ENCODE data around the gene MS4A15.

The MS4A15 gene

GRCh38 chr11:60734279-60734678, 22.4 kb upstream of the MS4A15 start:
- TF ChIP-seq ARNT (IDR thresholded peaks at IDR 0.05): no peak
- CTCF ChIA-PET: no interaction called here
- DNase-seq (ENCODE audit: extremely low spot score): no peak
- POLR2A ChIA-PET: no interaction called here

- DNase-seq (ENCODE audit: extremely low spot score): no peak
- ChIA-PET CTCF (no interaction called here), POLR2A (no interaction called here)
- TF ChIP-seq HDGF (IDR thresholded peaks at IDR 0.05; ENCODE audit: borderline replicate concordance): no peak
- TF ChIP-seq ZNF384 (IDR thresholded peaks at IDR 0.05): no peak
- TF ChIP-seq FOXA1 (IDR thresholded peaks at IDR 0.05): no peak
- no peak for TF ChIP-seq FOXM1 (IDR thresholded peaks at IDR 0.05; ENCODE audit: borderline replicate concordance)
- TF ChIP-seq NFRKB (IDR thresholded peaks at IDR 0.05): no peak
- no peak for TF ChIP-seq BHLHE40 (IDR thresholded peaks at IDR 0.05; ENCODE audit: borderline replicate concordance)
These were observed 17.6 kb upstream of the MS4A15 start for GRCh38 chr11:60739114-60739513.

GRCh38 chr11:60740573-60740972, 16.1 kb upstream of the MS4A15 start:
- TF ChIP-seq ARNT (IDR thresholded peaks at IDR 0.05) (no peak), HDGF (IDR thresholded peaks at IDR 0.05; ENCODE audit: borderline replicate concordance) (no peak), L3MBTL2 (conservative IDR thresholded peaks at IDR 0.05) (no peak), ELF4 (IDR thresholded peaks at IDR 0.05) (no peak), CTBP1 (IDR thresholded peaks at IDR 0.05; ENCODE audit: borderline replicate concordance) (no peak), SP1 (IDR thresholded peaks at IDR 0.05) (no peak), FOXA1 (IDR thresholded peaks at IDR 0.05) (no peak), PKNOX1 (IDR thresholded peaks at IDR 0.05) (no peak), FOXK2 (IDR thresholded peaks at IDR 0.05) (no peak)
- ChIA-PET POLR2A (no interaction called here), CTCF (no interaction called here)
- no peak for DNase-seq (ENCODE audit: extremely low spot score)

GRCh38 chr11:60741421-60741820, 15.2 kb upstream of the MS4A15 start:
- DNase-seq (ENCODE audit: extremely low spot score): no peak
- ChIA-PET CTCF (no interaction called here), POLR2A (no interaction called here)
- no peak for TF ChIP-seq FOXA1 (IDR thresholded peaks at IDR 0.05)
- TF ChIP-seq FOXK2 (IDR thresholded peaks at IDR 0.05): no peak
- no peak for TF ChIP-seq SP1 (IDR thresholded peaks at IDR 0.05)
- no peak for TF ChIP-seq ELF4 (IDR thresholded peaks at IDR 0.05)
- no peak for TF ChIP-seq LEF1 (IDR thresholded peaks at IDR 0.05; ENCODE audit: borderline replicate concordance)
- no peak for TF ChIP-seq BHLHE40 (IDR thresholded peaks at IDR 0.05; ENCODE audit: borderline replicate concordance)

GRCh38 chr11:60743058-60743457, 13.6 kb upstream of the MS4A15 start:
- ChIA-PET CTCF (no interaction called here), POLR2A (no interaction called here)
- no peak for TF ChIP-seq SP1 (IDR thresholded peaks at IDR 0.05)
- TF ChIP-seq BHLHE40 (IDR thresholded peaks at IDR 0.05; ENCODE audit: borderline replicate concordance): no peak
- TF ChIP-seq ELF4 (IDR thresholded peaks at IDR 0.05): no peak
- no peak for DNase-seq (ENCODE audit: extremely low spot score)

GRCh38 chr11:60744114-60744513, 12.6 kb upstream of the MS4A15 start:
- ChIA-PET CTCF (no interaction called here), POLR2A (no interaction called here)
- no peak for DNase-seq (ENCODE audit: extremely low spot score)
- no peak for TF ChIP-seq SP1 (IDR thresholded peaks at IDR 0.05)
- no peak for TF ChIP-seq FOXK2 (IDR thresholded peaks at IDR 0.05)
- TF ChIP-seq FOXA1 (IDR thresholded peaks at IDR 0.05): no peak
- TF ChIP-seq SUZ12 (IDR thresholded peaks at IDR 0.05): no peak
- TF ChIP-seq PKNOX1 (IDR thresholded peaks at IDR 0.05): no peak
- no peak for TF ChIP-seq ZNF384 (IDR thresholded peaks at IDR 0.05)
- TF ChIP-seq LEF1 (IDR thresholded peaks at IDR 0.05; ENCODE audit: borderline replicate concordance): no peak
- TF ChIP-seq BHLHE40 (IDR thresholded peaks at IDR 0.05; ENCODE audit: borderline replicate concordance): no peak
- no peak for TF ChIP-seq NFRKB (IDR thresholded peaks at IDR 0.05)
- TF ChIP-seq FOXM1 (IDR thresholded peaks at IDR 0.05; ENCODE audit: borderline replicate concordance): no peak

GRCh38 chr11:60747359-60747873, 9.3 kb upstream of the MS4A15 start:
- TF ChIP-seq PKNOX1 (IDR thresholded peaks at IDR 0.05) (no peak), L3MBTL2 (conservative IDR thresholded peaks at IDR 0.05) (no peak), CTBP1 (IDR thresholded peaks at IDR 0.05; ENCODE audit: borderline replicate concordance) (no peak), SP1 (IDR thresholded peaks at IDR 0.05) (no peak)
- ChIA-PET CTCF (no interaction called here), POLR2A (interaction anchor here (0.6 kb wide), 1 partner anchor 411 kb away, joined by 3 read pairs; no protein-coding TSS in a partner anchor)
- DNase-seq (ENCODE audit: extremely low spot score): no peak

- ChIA-PET POLR2A (interaction anchor here (0.6 kb wide), 1 partner anchor 410 kb away, joined by 3 read pairs; no protein-coding TSS in a partner anchor), CTCF (no interaction called here)
- DNase-seq (ENCODE audit: extremely low spot score): no peak
- TF ChIP-seq FOXM1 (IDR thresholded peaks at IDR 0.05; ENCODE audit: borderline replicate concordance): no peak
- TF ChIP-seq L3MBTL2 (conservative IDR thresholded peaks at IDR 0.05): no peak
- TF ChIP-seq SP1 (IDR thresholded peaks at IDR 0.05): no peak
- TF ChIP-seq HDGF (IDR thresholded peaks at IDR 0.05; ENCODE audit: borderline replicate concordance): no peak
- TF ChIP-seq ELF4 (IDR thresholded peaks at IDR 0.05): no peak
- no peak for TF ChIP-seq SUZ12 (IDR thresholded peaks at IDR 0.05)
- no peak for TF ChIP-seq PKNOX1 (IDR thresholded peaks at IDR 0.05)
- TF ChIP-seq ARNT (IDR thresholded peaks at IDR 0.05): no peak
These were observed 8.4 kb upstream of the MS4A15 start for GRCh38 chr11:60748225-60748624.

Measured in HEK293T (cell line).